ENCODE results near the gene PRKG1. TPM values are rescaled to one million over a fixed set of nuclear protein-coding genes. Genes with fewer than 3 reads are reported as not detected.

The PRKG1 gene
- total and polyA plus RNA-seq, 2 donors (not counting 1 experiment from before 2014, with no cell fraction given) = not detected

GRCh38 chr10:51241461-51241860 lies 167.2 kb downstream of the PRKG1 start:
- Mint-ChIP-seq H3K27me3 (no peaks in the 10 kb centered on the region), H3K27ac (no peak overlapping the region), H3K4me3 (no peak overlapping the region), H3K4me1 (no peaks in the 10 kb centered on the region), H3K9me3 (ENCODE audit: insufficient read depth) (no peaks in the 10 kb centered on the region)
- intact Hi-C loops (cut with micrococcal nuclease) = no loop called here
- Histone ChIP-seq H3K36me3 (replicated peaks in 1 of 2; ENCODE audit: control extremely low read depth in 1 of 2, control insufficient read depth in 1 of 2, extremely low read depth in 1 of 2, insufficient read depth in 2 of 2, low read length in 1 of 2) (no peaks in the 10 kb centered on the region), H3K9me3 (ENCODE audit: control extremely low read depth in 1 of 3, control insufficient read depth in 2 of 3, insufficient read depth in 1 of 3, low read length in 2 of 3) (no peaks in the 10 kb centered on the region), H3K4me3 (ENCODE audit: control extremely low read depth in 1 of 5, extremely low read depth in 1 of 5, insufficient read depth in 1 of 5, low read depth in 2 of 5, low read length in 4 of 5) (no peak overlapping the region), H2AFZ (ENCODE audit: insufficient read depth, low read depth, low read length, poor library complexity, severe bottlenecking) (no peak overlapping the region), H4K20me1 (ENCODE audit: control insufficient read depth, insufficient read depth, low read length, poor library complexity, severe bottlenecking) (no peaks in the 10 kb centered on the region), H3K9ac (ENCODE audit: low read length) (no peak overlapping the region), H3K27me3 (replicated peaks in 1 of 4; ENCODE audit: control extremely low read depth in 1 of 4, control insufficient read depth in 3 of 4, insufficient read depth in 4 of 4, low read length in 3 of 4) (no peaks in the 10 kb centered on the region), H3K27ac (ENCODE audit: low read length in 2 of 2) (no peak overlapping the region), H3K4me2 (replicated peaks; ENCODE audit: low read depth, low read length, poor library complexity, severe bottlenecking) (no peak overlapping the region), H3K4me1 (ENCODE audit: control insufficient read depth in 2 of 2, insufficient read depth in 2 of 2, low read length in 2 of 2) (no peaks in the 10 kb centered on the region), H3K79me2 (ENCODE audit: control insufficient read depth, insufficient read depth, low read length) (no peaks in the 10 kb centered on the region)
- DNase-seq = no peak
- CTCF ChIA-PET = no interaction called here
- POLR2A ChIA-PET = no interaction called here
- no peak for TF ChIP-seq CTCF (IDR thresholded peaks at IDR 0.05)
- TF ChIP-seq EZH2 (IDR thresholded peaks at IDR 0.05; ENCODE audit: borderline replicate concordance, insufficient read depth, low read depth, low read length, poor library complexity, severe bottlenecking) = no peak
- no peak for ATAC-seq (ENCODE audit: low read depth)
- no CpG with 5 or more reads among the region's 1 CpG for WGBS (ENCODE audit: insufficient coverage)

GRCh38 chr10:51242393-51242792 lies 168.1 kb downstream of the PRKG1 start:
- no peaks in the 10 kb centered on the region for H4K20me1 ChIP-seq (ENCODE audit: control insufficient read depth, insufficient read depth, low read length, poor library complexity, severe bottlenecking)
- intact Hi-C loops (cut with micrococcal nuclease) = no loop called here
- H3K79me2 ChIP-seq (ENCODE audit: control insufficient read depth, insufficient read depth, low read length) = no peaks in the 10 kb centered on the region
- ChIA-PET CTCF (no interaction called here), POLR2A (no interaction called here)
- Mint-ChIP-seq H3K27me3 (no peaks in the 10 kb centered on the region), H3K27ac (no peak overlapping the region), H3K9me3 (ENCODE audit: insufficient read depth) (no peaks in the 10 kb centered on the region), H3K4me1 (no peaks in the 10 kb centered on the region), H3K4me3 (no peak overlapping the region)
- no peaks in the 10 kb centered on the region for H3K4me1 ChIP-seq (ENCODE audit: control insufficient read depth in 2 of 2, insufficient read depth in 2 of 2, low read length in 2 of 2)
- DNase-seq (no peak), ATAC-seq (ENCODE audit: low read depth) (no peak)
- H3K9ac ChIP-seq (ENCODE audit: low read length) = no peak overlapping the region
- H3K4me3 ChIP-seq (ENCODE audit: control extremely low read depth in 1 of 5, extremely low read depth in 1 of 5, insufficient read depth in 1 of 5, low read depth in 2 of 5, low read length in 4 of 5) = no peak overlapping the region
- H3K4me2 ChIP-seq (replicated peaks; ENCODE audit: low read depth, low read length, poor library complexity, severe bottlenecking) = no peak overlapping the region
- WGBS (ENCODE audit: insufficient coverage) = no CpG with 5 or more reads among the region's 2 CpGs
- no peak overlapping the region for H2AFZ ChIP-seq (ENCODE audit: insufficient read depth, low read depth, low read length, poor library complexity, severe bottlenecking)
- no peaks in the 10 kb centered on the region for H3K9me3 ChIP-seq (ENCODE audit: control extremely low read depth in 1 of 3, control insufficient read depth in 2 of 3, insufficient read depth in 1 of 3, low read length in 2 of 3)
- no peaks in the 10 kb centered on the region for H3K36me3 ChIP-seq (replicated peaks in 1 of 2; ENCODE audit: control extremely low read depth in 1 of 2, control insufficient read depth in 1 of 2, extremely low read depth in 1 of 2, insufficient read depth in 2 of 2, low read length in 1 of 2)
- TF ChIP-seq EZH2 (IDR thresholded peaks at IDR 0.05; ENCODE audit: borderline replicate concordance, insufficient read depth, low read depth, low read length, poor library complexity, severe bottlenecking) (no peak), CTCF (IDR thresholded peaks at IDR 0.05) (no peak)
- no peak overlapping the region for H3K27ac ChIP-seq (ENCODE audit: low read length in 2 of 2)
- H3K27me3 ChIP-seq (replicated peaks in 1 of 4; ENCODE audit: control extremely low read depth in 1 of 4, control insufficient read depth in 3 of 4, insufficient read depth in 4 of 4, low read length in 3 of 4) = no peaks in the 10 kb centered on the region

Data from B cell (primary cell).